Measurements from ENCODE around the gene PPP1R3D.
"Not testable (repeated sequence)": the region's sequence is repeated elsewhere in the genome, so short reads cannot be mapped to it uniquely, and the experiment has no call there.

Gene PPP1R3D, protein sequence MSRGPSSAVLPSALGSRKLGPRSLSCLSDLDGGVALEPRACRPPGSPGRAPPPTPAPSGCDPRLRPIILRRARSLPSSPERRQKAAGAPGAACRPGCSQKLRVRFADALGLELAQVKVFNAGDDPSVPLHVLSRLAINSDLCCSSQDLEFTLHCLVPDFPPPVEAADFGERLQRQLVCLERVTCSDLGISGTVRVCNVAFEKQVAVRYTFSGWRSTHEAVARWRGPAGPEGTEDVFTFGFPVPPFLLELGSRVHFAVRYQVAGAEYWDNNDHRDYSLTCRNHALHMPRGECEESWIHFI

DNA sequence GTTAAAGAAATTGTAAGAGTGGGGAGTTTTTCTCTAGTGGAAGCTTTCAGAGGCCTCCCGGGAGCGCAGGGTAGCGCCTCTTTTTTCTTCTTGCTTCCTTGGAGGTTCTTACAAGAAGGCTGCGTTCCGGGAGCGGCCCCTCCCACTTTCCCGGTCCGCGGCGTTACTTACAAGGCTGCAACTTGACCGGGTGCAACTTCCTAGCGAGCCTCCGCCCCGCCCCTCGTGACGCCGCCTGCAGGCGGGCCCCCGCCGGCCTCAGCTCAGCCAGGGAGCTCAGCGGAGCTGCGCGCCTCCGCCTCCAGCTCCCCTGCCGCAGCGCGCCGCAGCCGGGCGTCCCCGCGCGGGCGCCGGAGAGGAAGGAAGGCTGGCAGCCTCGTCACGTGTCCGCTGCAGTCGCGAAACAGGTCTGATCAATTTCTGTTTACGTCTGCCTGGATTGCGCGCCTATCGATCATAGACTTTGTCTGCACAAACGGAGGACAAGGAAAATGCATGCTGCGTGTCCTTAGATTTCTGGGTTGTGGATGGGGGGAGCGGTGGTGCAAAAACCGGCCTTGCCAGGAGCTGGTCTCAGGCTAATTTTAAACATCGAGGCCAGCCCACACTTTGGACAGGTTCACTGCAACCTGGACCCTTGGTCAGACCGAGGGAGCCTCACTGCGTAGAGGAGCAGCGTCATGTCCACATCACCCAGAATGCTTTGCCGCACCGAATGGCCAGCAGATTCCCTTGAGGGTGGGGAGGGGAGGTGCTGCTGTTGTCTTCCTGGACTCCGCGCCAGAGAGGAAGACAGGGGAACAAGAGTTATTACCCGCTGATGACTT is at the start of gene PPP1R3D, which contains the start of gene FAM217B:
Gene PPP1R3D, minus strand, starts transcription at position 177 of the 827 bp plus-strand sequence. CDS start 374 bp downstream, outside the sequence.
Gene FAM217B, plus strand, starts transcription at position 261 of the 827 bp plus-strand sequence. CDS start 3,555 bp downstream, outside the sequence.
- DNase-seq: peak; percentile 95

DNA sequence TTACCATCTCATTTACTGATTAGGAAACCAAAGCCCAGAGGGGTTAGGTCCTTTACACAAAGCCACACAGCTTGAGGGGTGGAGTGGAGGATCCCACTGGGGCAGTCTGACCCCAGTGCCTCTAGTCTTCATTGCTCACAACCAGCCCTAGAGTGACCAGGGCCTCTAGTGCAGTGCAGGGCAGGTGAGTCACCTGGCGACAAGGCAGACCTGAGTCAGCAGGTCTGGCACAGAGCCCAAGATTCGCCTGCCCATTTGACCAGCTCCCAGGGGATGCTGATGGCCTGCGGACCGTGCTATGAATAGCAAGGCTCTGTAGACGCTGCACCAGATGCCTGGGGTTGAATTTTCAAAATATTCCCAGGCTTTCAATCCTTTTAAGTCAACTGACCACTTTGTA is 48.0 kb upstream of the PPP1R3D start:
- DNase-seq: no peak

- no peak for DNase-seq
Measured at GRCh38 chr20:59987135-59987534, 47.0 kb upstream of the PPP1R3D start.

DNA sequence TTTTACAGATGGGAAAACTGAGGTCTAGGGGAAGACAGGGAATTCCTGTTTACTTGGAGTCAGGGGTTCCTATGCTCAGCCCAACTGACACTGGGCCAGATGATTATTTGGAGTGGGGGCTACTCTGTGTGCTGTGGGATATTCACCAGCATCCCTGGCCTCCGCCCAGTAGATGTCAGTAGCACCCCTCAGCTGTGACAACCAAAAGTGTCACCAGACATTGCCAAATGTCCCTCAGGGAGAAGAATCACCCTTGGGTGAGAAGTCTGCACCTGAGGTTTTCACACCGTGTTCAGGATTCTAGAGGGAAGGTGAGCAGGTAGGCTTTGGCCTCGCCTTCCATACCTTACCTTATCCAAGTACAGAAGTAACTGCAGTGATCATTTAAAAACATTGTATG is 45.8 kb upstream of the PPP1R3D start:
- peak; percentile 9 for DNase-seq

DNA sequence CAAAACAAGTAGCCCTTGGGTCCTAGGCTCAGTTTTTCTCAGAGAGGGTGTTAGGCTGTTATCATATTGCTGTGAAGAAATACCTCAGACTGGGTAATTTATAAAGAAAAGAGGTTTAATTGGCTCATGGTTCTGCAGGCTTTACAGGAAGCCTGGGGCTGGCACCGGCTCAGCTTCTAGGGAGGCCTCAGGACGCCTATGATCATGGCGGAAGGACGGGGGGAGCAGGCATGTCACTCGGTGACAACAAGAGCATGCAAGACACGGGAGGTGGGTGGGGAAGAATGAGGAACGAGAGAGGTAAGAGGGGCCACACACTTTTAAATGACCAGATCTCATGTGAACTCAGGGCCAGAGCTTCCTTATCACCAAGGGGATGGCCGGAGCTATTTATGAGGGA is 45.1 kb upstream of the PPP1R3D start:
- no peak for DNase-seq

DNA sequence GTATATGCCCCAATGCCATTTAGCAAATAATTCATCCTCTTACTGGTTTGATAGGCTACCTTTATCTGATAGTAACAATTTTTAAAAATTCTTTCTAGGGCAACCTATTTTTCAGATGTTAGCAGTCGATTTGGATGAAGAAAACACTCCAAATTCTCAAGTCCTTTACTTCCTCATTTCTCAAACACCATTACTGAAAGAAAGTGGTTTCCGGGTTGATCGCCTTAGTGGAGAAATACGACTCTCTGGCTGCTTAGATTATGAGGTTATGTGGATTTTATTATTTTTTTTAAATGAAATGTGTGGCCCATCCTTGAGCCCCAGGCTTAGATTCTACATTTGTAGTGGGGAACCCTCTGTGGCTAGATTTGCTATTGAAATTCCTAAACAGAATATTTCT is 44.4 kb upstream of the PPP1R3D start:
- DNase-seq: no peak

- no peak for DNase-seq
Measured at GRCh38 chr20:59983076-59983475, 43.0 kb upstream of the PPP1R3D start.

GRCh38 chr20:59977086-59977485 is 37.0 kb upstream of the PPP1R3D start:
- DNase-seq: no peak

DNA sequence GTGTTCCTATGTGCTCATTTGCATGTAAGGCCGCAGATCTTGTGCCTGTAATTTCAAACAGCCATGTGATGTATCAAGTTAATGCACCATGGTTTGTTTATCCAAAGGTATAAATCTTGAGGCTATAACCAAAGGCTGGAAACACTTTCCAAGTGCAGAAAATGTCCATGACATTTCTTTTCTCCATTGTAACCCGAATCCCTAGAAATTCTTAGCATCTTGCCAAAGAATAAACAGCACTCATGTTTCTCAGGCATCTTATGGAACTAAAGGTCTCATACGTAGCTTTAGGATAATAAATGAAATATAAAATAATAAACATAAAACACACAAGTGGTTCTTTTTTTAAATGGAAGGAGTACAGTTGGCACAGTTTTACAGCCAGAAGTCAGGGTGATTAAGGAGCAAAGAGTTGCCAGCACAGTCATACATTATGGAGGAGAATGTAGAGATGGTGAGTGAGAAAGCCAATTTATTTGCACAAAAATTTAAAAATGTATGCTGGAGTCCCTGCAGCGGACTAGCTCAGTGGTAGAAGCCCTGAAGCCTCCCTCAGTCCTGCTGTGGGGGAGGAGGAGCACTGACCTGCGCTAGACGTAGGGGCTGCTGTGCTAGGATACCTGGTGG is 36.2 kb upstream of the PPP1R3D start:
- DNase-seq: no peak

DNA sequence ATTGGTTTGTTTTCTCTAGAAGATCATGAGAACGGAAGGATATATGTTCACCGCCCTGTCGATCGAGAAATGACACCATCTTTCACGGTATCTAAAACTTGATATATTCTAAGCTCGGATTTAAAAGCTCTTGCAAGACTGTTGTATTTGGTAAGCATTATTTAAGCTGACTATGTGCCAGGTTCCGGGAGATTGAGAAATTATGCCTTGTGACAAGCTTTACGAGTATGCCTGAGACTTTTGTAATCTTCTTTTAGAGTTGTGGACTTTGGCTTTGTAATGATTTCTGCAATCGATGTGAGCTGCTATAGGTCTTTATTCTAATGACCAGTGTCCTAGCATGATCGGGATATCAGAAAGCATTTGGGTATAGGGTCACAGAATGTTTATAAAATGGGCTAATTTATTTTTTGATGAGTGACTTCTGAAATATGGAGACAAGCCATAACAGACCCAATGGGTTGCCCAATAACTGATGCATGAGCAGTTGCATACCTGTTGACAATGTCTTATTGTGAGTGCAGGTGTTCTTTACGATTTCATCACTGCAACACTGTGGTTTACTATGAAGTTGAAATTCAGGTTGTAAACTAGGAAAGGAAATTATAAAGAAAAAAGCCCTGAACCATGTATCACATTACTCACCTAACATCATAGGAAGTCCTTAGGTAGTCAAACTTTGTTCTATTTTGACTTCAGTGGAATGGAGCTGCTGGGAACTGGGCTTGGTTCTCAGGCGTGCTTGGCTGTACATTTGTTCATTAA is 32.1 kb upstream of the PPP1R3D start:
- DNase-seq: no peak

DNA sequence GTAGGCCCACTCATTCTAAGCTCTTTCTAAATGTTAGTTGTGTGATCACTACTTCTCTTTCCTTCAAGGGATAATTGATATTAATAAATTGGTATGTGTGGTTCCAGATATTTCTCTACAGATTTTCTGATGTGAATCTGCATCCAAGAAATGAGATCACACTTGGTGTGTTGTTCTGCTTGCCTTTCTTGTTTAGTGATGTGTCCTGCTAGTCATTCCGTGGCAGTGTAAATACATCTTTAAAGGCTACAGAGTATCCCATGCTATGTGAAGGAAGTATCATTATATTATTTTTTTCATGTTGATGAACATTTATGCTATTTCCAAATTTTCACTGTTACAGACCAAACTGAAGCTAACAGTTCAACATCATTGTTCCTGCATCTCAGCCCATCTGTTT is 31.3 kb upstream of the PPP1R3D start:
- no peak for DNase-seq

- no peak for DNase-seq
Measured at GRCh38 chr20:59966428-59966827, 26.3 kb upstream of the PPP1R3D start.

- no peak for DNase-seq
Measured at GRCh38 chr20:59962155-59962554, 22.1 kb upstream of the PPP1R3D start.

- DNase-seq: no peak
Measured at GRCh38 chr20:59961423-59961822, 21.3 kb upstream of the PPP1R3D start.

- DNase-seq: no peak
Measured at GRCh38 chr20:59958626-59959025, 18.5 kb upstream of the PPP1R3D start.

GRCh38 chr20:59958123-59958522 is 18.0 kb upstream of the PPP1R3D start, which contains the start of gene CDH26:
Gene CDH26 (plus strand): TSS chr20:59958423. CDS start chr20:59958727, 304 bp downstream.
- no peak for DNase-seq

- not testable (repeated sequence) for DNase-seq
Measured at GRCh38 chr20:59957568-59957967, 17.5 kb upstream of the PPP1R3D start.

DNA sequence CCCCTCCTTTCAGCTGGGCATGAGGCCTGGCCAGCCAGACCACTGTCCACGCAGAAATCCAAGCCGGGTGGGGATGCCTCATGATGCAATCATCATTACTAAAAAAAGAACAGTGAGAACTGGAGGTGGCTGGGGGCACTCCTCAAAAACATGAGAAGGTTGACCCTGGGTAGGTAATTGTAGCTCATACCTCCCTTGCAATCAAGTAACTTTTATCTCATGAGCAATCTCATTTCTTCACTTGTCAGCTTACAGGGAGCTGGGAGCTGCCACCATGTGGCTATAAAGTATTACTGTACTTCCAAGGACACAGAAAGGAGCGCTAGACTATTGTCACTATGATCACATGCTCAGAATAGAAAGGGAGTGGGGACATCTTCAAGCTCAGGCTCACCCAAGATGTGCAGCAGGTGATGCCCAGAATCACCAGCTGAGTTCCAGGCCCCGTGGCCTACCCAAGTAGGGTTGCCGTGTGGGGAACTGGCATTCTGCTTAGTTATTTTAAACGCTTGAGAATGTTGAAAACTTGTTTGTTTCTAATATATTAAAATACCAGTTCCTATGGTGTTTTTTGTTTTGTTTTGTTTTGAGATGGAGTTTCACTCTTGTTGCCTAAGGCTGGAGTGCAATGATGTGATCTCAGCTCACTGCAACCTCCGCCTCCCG is 15.2 kb upstream of the PPP1R3D start:
- DNase-seq: no peak

GRCh38 chr20:59954718-59955117 is 14.6 kb upstream of the PPP1R3D start:
- no peak for DNase-seq

DNA sequence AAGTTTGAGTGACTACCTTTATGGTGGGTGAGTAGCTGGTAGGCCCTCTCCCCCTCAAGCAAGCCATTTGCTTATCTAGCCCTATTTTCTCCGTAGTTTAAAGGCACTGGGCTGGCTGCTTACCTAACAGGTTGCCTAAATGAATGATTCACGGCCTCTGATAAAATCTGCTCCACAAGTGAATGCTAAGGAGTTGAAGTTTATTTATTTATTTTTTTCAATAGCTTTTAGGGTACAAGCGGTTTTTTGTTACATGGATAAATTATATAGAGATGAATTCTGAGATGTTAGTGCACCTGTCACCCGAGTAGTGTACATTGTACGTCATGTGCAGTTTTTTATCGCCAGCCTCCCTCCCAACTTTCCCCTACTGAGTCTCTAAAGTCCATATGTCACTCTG is 9.8 kb upstream of the PPP1R3D start:
- no peak for DNase-seq

GRCh38 chr20:59948828-59949720 is 9.0 kb upstream of the PPP1R3D start:
- DNase-seq: peak; percentile 62

Data from activated CD4-positive, alpha-beta T cell treated with anti-CD3 and anti-CD28 coated beads, Interleukin-2, amount 50 U/mL, for 16 hours (primary cell).